HEK293T (cell line): ENCODE data around the gene OR2A12.

Source experiments
- BHLHE40 ChIP-seq: fragments of 450-650 bp; IDR thresholded peaks from 2 replicates; pipeline ENCODE4 v1.6.1; 2016; ENCODE audit warnings: mild to moderate bottlenecking, moderate library complexity, borderline replicate concordance
- CTBP1 ChIP-seq: fragments of 450-650 bp; IDR thresholded peaks from 2 replicates; pipeline ENCODE4 v1.6.1; 2016; ENCODE audit warnings: borderline replicate concordance
- FOXA1 ChIP-seq: fragments of 450-650 bp; IDR thresholded peaks from 2 replicates; pipeline ENCODE4 v1.6.1; 2016; ENCODE audit warnings: mild to moderate bottlenecking
- FOXK2 ChIP-seq: fragments of 450-650 bp; IDR thresholded peaks from 2 replicates; pipeline ENCODE4 v1.6.1; 2016; ENCODE audit warnings: mild to moderate bottlenecking
- FOXM1 ChIP-seq: fragments of 450-650 bp; IDR thresholded peaks from 2 replicates; pipeline ENCODE4 v1.6.1; 2017; ENCODE audit warnings: mild to moderate bottlenecking, borderline replicate concordance
- SUZ12 ChIP-seq: fragments of 450-650 bp; IDR thresholded peaks from 2 replicates; pipeline ENCODE4 v1.6.1; 2016; ENCODE audit warnings: mild to moderate bottlenecking
- ZNF384 ChIP-seq: fragments of 450-650 bp; IDR thresholded peaks from 2 replicates; pipeline ENCODE4 v1.6.1; 2016
- TF ChIP-seq, protein P1 (sequence below): fragments of 450-650 bp; IDR thresholded peaks from 2 replicates; pipeline ENCODE4 v1.6.1; 2016

DNA sequence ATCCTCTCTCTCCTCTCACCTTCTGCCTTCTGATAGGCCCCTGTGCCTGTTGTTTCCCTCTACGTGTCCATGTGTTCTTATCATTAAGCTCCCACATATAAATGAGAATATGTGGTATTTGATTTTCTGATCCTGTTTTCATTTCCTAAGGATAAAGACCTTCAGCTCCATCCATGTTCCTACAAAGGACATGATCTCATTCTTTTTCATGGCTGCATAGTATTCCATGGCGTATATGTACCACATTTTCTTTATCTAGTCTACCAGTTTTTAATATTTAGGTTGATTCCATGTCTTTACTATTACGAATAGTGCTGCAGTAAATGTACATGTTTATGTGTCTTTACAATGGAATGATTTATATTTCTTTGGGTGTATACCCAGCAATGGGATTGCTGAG lies 4.6 kb downstream of the OR2A12 start:
- TF ChIP-seq SUZ12 (no peak), CTBP1 (no peak), ZNF384 (no peak), FOXA1 (no peak), FOXK2 (no peak), BHLHE40 (no peak), FOXM1 (no peak)
- TF ChIP-seq, protein P1, sequence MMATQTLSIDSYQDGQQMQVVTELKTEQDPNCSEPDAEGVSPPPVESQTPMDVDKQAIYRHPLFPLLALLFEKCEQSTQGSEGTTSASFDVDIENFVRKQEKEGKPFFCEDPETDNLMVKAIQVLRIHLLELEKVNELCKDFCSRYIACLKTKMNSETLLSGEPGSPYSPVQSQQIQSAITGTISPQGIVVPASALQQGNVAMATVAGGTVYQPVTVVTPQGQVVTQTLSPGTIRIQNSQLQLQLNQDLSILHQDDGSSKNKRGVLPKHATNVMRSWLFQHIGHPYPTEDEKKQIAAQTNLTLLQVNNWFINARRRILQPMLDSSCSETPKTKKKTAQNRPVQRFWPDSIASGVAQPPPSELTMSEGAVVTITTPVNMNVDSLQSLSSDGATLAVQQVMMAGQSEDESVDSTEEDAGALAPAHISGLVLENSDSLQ = no peak
